ENCODE data around the gene ANK3. TPM values are rescaled to one million over a fixed set of nuclear protein-coding genes. Genes with fewer than 3 reads are reported as not detected.

Gene ANK3
- total RNA-seq, 4 donors from 2014 or later = 34.8 to 91.3 (median 56.7) TPM

GRCh38 chr10:60289800-60290199, 99.9 kb downstream of the ANK3 start:
- no peaks in the 10 kb centered on the region for H3K9me3 ChIP-seq
- TF ChIP-seq CTCF (IDR thresholded peaks at IDR 0.05) (no peak), POLR2A (IDR thresholded peaks at IDR 0.05) (no peak)
- DNase-seq = no peak
- no peaks in the 10 kb centered on the region for H3K36me3 ChIP-seq
- H3K27ac ChIP-seq = no peak overlapping the region
- H3K27me3 ChIP-seq = no peaks in the 10 kb centered on the region
- no peaks in the 10 kb centered on the region for H3K4me1 ChIP-seq
- intact Hi-C loops (cut with DNase I; ENCODE audit: low total_unique reads) = no loop called here
- no peak overlapping the region for H3K4me3 ChIP-seq

- Histone ChIP-seq H3K36me3 (no peaks in the 10 kb centered on the region), H3K4me3 (no peak overlapping the region), H3K9me3 (no peaks in the 10 kb centered on the region), H3K27me3 (no peaks in the 10 kb centered on the region), H3K4me1 (no peaks in the 10 kb centered on the region), H3K27ac (no peak overlapping the region)
- TF ChIP-seq CTCF (IDR thresholded peaks at IDR 0.05) = no peak
- no peak for TF ChIP-seq POLR2A (IDR thresholded peaks at IDR 0.05)
- intact Hi-C loops (cut with DNase I; ENCODE audit: low total_unique reads) = no loop called here
- DNase-seq = no peak
These were observed 101.4 kb downstream of the ANK3 start for GRCh38 chr10:60288256-60288655.

GRCh38 chr10:60286559-60286958, 103.1 kb downstream of the ANK3 start:
- Histone ChIP-seq H3K27me3 (no peaks in the 10 kb centered on the region), H3K4me1 (no peaks in the 10 kb centered on the region), H3K27ac (no peak overlapping the region), H3K4me3 (no peak overlapping the region), H3K36me3 (no peaks in the 10 kb centered on the region), H3K9me3 (no peaks in the 10 kb centered on the region)
- TF ChIP-seq CTCF (IDR thresholded peaks at IDR 0.05) (no peak), POLR2A (IDR thresholded peaks at IDR 0.05) (no peak)
- intact Hi-C loops (cut with DNase I; ENCODE audit: low total_unique reads) = no loop called here
- DNase-seq = no peak

- Histone ChIP-seq H3K27ac (no peak overlapping the region), H3K4me1 (no peaks in the 10 kb centered on the region), H3K4me3 (no peak overlapping the region), H3K9me3 (no peaks in the 10 kb centered on the region), H3K36me3 (no peaks in the 10 kb centered on the region), H3K27me3 (no peaks in the 10 kb centered on the region)
- intact Hi-C loops (cut with DNase I; ENCODE audit: low total_unique reads) = no loop called here
- TF ChIP-seq CTCF (IDR thresholded peaks at IDR 0.05) (no peak), POLR2A (IDR thresholded peaks at IDR 0.05) (no peak)
- no peak for DNase-seq
These were observed 106.3 kb downstream of the ANK3 start for GRCh38 chr10:60283397-60283796.

- TF ChIP-seq CTCF (IDR thresholded peaks at IDR 0.05) = no peak
- TF ChIP-seq POLR2A (IDR thresholded peaks at IDR 0.05) = no peak
- no peak overlapping the region for H3K4me3 ChIP-seq
- no peaks in the 10 kb centered on the region for H3K9me3 ChIP-seq
- H3K27me3 ChIP-seq = no peaks in the 10 kb centered on the region
- intact Hi-C loops (cut with DNase I; ENCODE audit: low total_unique reads) = no loop called here
- no peak for DNase-seq
- no peaks in the 10 kb centered on the region for H3K4me1 ChIP-seq
- H3K27ac ChIP-seq = no peak overlapping the region
- no peaks in the 10 kb centered on the region for H3K36me3 ChIP-seq
These were observed 106.8 kb downstream of the ANK3 start for GRCh38 chr10:60282771-60283353.

Measured in uterus (tissue), 4 donors.